GM12873 (cell line): Measurements from ENCODE around the gene ROPN1L.

Source experiments
- CTCF ChIP-seq: IDR thresholded peaks from 2 replicates; pipeline ENCODE4 v1.5.1; 2012; ENCODE audit warnings: low read depth, mild to moderate bottlenecking, moderate library complexity, low read length, control low read depth; ENCODE audit not compliant: insufficient read depth; ENCODE audit errors: missing control alignments

ROPN1L gene

DNA sequence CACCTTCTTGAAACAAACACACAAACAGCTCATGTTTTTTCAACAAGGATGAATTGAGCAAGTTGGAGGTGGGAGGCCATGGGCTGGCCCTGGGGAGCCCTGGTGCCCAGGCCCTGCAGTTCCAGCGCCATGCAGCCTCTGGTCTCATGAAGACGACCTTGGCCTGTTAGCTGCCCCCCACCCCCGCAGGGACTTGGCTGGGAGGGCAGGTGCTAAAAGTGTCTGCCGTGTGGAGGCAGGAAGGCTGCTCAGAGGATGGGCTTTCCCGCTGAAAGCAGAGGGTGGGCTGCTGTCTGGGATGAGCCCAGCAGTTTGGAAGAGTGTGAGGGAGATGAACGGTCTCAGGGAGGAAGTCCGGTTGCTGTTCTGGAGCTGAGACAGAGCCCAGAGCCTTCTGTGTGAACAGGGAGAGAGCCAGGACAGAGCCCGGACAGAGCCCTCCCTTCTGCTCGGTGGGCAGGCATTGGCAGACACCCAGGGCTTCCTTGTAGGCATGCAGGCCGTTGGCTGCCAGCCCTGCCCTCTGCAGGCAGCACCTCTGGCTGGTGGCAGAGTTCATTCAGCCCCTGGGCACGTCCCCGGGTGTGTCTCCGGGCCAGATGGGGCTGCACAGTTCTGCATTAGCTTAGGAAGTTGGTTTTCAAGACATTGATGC, 18.7 kb downstream of the ROPN1L start:
- no peak for TF ChIP-seq CTCF

DNA sequence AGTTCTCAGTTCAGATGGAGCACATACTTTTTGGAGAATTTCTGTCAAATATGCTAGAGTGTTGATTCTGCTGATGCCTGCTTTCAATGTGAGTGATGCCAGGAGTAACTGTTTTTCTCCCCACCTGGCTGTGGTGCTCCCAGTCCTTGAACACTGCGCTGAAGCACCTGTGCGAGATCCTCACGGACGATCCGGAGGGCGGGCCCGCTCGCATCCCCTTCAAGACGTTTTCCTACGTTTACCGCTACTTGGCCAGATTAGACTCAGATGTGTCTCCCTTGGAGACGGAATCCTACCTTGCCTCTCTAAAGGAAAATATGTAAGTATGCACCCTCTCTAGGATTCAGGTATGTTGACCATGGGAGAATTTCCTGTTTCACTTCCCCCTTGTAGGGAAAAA, 19.4 kb downstream of the ROPN1L start:
- TF ChIP-seq CTCF = no peak

GRCh38 chr5:10461904-10462555, 20.4 kb downstream of the ROPN1L start:
- TF ChIP-seq CTCF = no peak

GRCh38 chr5:10463566-10463965, 21.9 kb downstream of the ROPN1L start:
- TF ChIP-seq CTCF = no peak

GRCh38 chr5:10464173-10464572, 22.5 kb downstream of the ROPN1L start:
- no peak for TF ChIP-seq CTCF

DNA sequence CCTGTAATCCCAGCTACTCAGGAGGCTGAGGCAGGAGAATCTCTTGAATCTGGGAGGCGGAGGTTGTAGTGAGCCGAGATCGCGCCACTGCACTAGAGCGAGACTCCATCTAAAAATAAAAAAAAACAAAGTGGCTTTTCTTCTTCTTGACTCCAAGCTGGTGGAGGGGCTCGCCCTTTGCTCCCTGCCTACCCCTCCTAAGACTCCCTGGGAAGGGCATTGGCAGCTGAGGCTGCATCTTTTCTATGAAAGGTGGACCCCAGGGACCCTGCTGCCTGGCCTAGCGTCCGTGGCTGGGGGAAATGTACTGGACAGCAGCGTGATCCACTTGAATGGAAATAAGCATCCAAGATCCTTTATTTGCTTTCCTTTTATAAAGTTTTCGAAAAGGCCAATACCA, 24.0 kb downstream of the ROPN1L start:
- TF ChIP-seq CTCF = no peak

DNA sequence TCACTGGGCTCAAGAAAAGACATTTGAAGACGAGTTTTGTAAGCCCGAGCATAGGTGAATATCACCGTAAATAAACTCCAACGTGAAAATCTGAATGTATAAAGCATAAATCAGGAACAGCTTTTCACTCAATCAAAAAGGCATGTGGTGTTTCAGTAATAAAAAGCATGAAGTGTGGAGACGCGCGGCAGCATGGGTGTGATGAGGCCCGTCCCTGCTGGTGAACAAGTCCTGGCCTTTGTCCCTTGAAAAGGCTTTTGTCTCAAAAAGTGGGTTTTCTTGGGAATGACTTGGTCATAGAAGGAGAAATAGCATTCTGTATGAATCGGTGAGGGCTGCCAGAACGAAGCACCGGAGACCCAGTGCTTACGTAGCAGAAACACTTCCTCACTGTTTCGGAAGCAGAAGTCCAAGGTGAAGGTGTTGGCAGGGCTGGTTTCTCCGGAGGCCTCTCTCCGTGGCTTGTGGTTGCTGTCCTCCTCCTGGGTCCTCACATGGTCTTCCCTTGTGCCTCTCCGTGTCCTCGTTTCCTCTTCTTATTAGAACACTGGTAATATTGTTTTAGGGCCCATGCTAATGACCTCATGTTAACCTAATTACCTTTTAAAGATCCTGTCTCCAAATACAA, 24.9 kb downstream of the ROPN1L start:
- TF ChIP-seq CTCF = no peak
